GM18951 (cell line): ENCODE data around the gene CUX1.

Experiments used
- POLR2A ChIP-seq: IDR thresholded peaks from 4 replicates; pipeline ENCODE4 v1.6.1; 2011; ENCODE audit warnings: mild to moderate bottlenecking; ENCODE audit not compliant: insufficient read length, insufficient read depth; ENCODE audit errors: extremely low read depth
- in situ Hi-C: fragments of 300-500 bp; cut with MboI; formaldehyde crosslinking; loops from one replicate; pipeline ENCODE4 v1.12.0; 2022; ENCODE audit warnings: low sequenced_read_pairs, mixed read lengths, inconsistent platforms; ENCODE audit not compliant: unreplicated experiment

The CUX1 gene

GRCh38 chr7:102303669-102304422, 486.4 kb downstream of the CUX1 start:
- in situ Hi-C loops, result no loop called here
- TF ChIP-seq POLR2A, result no peak

GRCh38 chr7:102304668-102305067, 487.2 kb downstream of the CUX1 start:
- in situ Hi-C loops, result no loop called here
- TF ChIP-seq POLR2A, result no peak

- TF ChIP-seq POLR2A, result no peak
- in situ Hi-C loops, result no loop called here
Measured at GRCh38 chr7:102305414-102306268, 488.2 kb downstream of the CUX1 start.

GRCh38 chr7:102306916-102307677, 489.7 kb downstream of the CUX1 start:
- peak; percentile 57 for TF ChIP-seq POLR2A
- in situ Hi-C loops, result no loop called here

GRCh38 chr7:102310414-102310815, 493.0 kb downstream of the CUX1 start:
- in situ Hi-C loops, result no loop called here

GRCh38 chr7:102312317-102312716, 494.9 kb downstream of the CUX1 start:
- TF ChIP-seq POLR2A, result no peak
- in situ Hi-C loops, result no loop called here

More at GRCh38 chr7:102310414-102310815, 493.0 kb downstream of the CUX1 start:
- no peak for TF ChIP-seq POLR2A

GRCh38 chr7:102313997-102314780, 496.8 kb downstream of the CUX1 start:
- no peak for TF ChIP-seq POLR2A
- in situ Hi-C loops, result no loop called here

GRCh38 chr7:102317231-102318059, 500.0 kb downstream of the CUX1 start:
- in situ Hi-C loops, result no loop called here
- TF ChIP-seq POLR2A, result no peak

- in situ Hi-C loops, result no loop called here
- no peak for TF ChIP-seq POLR2A
Measured at GRCh38 chr7:102318482-102318971, 501.1 kb downstream of the CUX1 start.

- no peak for TF ChIP-seq POLR2A
- in situ Hi-C loops, result no loop called here
Measured at GRCh38 chr7:102319671-102320070, 502.2 kb downstream of the CUX1 start.

GRCh38 chr7:102320181-102320580, 502.8 kb downstream of the CUX1 start:
- no peak for TF ChIP-seq POLR2A
- in situ Hi-C loops, result no loop called here
